ENCODE results near the gene PPP2R5C. TPM values are rescaled to one million over a fixed set of nuclear protein-coding genes. Genes with fewer than 3 reads are reported as not detected.

Gene PPP2R5C
- total and polyA plus RNA-seq, 12 donors, result 66.8 to 257 (median 222) TPM

- Histone ChIP-seq H3K36me3 (peaks cover 0 to 22% (median 0%) of the 10 kb centered on the region in 9 donors), H3K27ac (peak overlapping the region in 3 of 10 donors; percentile 6 to 26 (median 9)), H3K9me3 (no peaks in the 10 kb centered on the region), H3K27me3 (no peaks in the 10 kb centered on the region), H3K4me3 (no peak overlapping the region), H3K4me1 (peaks cover 5 to 96% (median 82%) of the 10 kb centered on the region in 9 donors)
- ATAC-seq, result no peak
- 38 to 40% methylated on average over 2 of the region's 2 CpGs for WGBS, 2 donors
- DNase-seq, result no peak
- intact Hi-C loops (cut with DNase I), result no loop called here
- no peak for TF ChIP-seq CTCF (IDR thresholded peaks at IDR 0.05)
Observed at GRCh38 chr14:101828046-101828445, 66.5 kb downstream of the PPP2R5C start.

DNA sequence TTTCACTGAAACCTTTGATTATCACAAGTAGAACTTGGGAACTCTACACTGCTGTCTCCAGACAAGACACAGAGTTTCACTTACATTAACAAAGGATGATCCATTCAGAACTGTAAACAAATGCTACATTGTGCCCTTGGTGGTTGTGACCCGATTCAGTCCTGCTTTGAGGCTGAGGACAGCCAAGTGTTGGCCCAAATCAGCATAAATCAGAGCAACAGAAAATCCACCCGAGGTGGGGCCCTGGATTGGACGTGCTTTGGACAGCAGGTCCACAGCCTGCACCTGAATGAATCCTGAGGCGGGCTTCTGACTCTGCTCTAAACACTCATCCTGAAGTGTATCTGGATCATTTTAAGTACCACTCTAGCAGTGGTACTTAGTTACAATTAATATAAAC lies 68.8 kb downstream of the PPP2R5C start:
- H3K4me1 ChIP-seq, result peaks cover 7 to 96% (median 85%) of the 10 kb centered on the region in 9 donors
- peak overlapping the region in 2 of 10 donors; percentile 20 to 36 for H3K27ac ChIP-seq

DNA sequence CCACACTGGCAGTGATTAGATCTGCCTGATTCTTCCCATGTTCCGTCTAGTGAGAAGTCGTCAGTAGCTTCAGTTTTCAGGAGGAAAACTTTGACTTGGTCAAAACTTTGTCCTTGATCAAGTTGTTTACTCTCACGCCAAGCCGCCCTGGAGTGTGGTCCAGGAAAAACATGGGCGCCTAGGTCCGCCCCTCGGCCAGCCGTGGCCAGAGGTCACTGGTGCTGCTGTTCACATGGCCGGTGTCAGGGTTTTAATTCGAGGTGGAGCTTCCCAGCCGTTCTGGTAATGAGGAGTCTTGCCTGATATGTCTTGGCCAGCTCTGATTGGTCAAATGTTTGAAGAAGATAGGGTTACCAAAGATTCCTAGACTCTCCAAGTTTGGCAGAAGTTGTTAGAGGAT lies 71.5 kb downstream of the PPP2R5C start:
- ATAC-seq, result no peak
- Histone ChIP-seq H3K36me3 (peaks cover 0 to 22% (median 0%) of the 10 kb centered on the region in 9 donors), H3K4me1 (peaks cover 16 to 100% (median 93%) of the 10 kb centered on the region in 9 donors), H3K9me3 (no peaks in the 10 kb centered on the region), H3K27me3 (no peaks in the 10 kb centered on the region), H3K4me3 (no peak overlapping the region), H3K27ac (no peak overlapping the region)
- intact Hi-C loops (cut with DNase I), result no loop called here
- no peak for DNase-seq
- 81 to 82% methylated on average over 11 of the region's 11 CpGs for WGBS, 2 donors
- TF ChIP-seq CTCF (IDR thresholded peaks at IDR 0.05), result no peak

More for the DNA sequence above, 68.8 kb downstream of the PPP2R5C start:
- Histone ChIP-seq H3K36me3 (peaks cover 0 to 22% (median 0%) of the 10 kb centered on the region in 9 donors), H3K4me3 (no peak overlapping the region), H3K9me3 (no peaks in the 10 kb centered on the region), H3K27me3 (no peaks in the 10 kb centered on the region)
- ATAC-seq (no peak), DNase-seq (no peak)
- 46 to 59% methylated on average over 4 of the region's 4 CpGs for WGBS, 2 donors
- no peak for TF ChIP-seq CTCF (IDR thresholded peaks at IDR 0.05)
- intact Hi-C loops (cut with DNase I), result no loop called here

- H3K4me3 ChIP-seq, result no peak overlapping the region
- peaks cover 0 to 18% (median 0%) of the 10 kb centered on the region in 9 donors for H3K36me3 ChIP-seq
- intact Hi-C loops (cut with DNase I), result no loop called here
- peaks cover 16 to 97% (median 89%) of the 10 kb centered on the region in 9 donors for H3K4me1 ChIP-seq
- H3K27ac ChIP-seq, result peak overlapping the region in 7 of 10 donors; percentile 16 to 85 (median 72)
- 67 to 83% methylated on average over 4 of the region's 4 CpGs for WGBS, 2 donors
- H3K27me3 ChIP-seq, result no peaks in the 10 kb centered on the region
- TF ChIP-seq CTCF (IDR thresholded peaks at IDR 0.05), result no peak
- DNase-seq (no peak), ATAC-seq (no peak)
- no peaks in the 10 kb centered on the region for H3K9me3 ChIP-seq
Observed at GRCh38 chr14:101834397-101834796, 72.9 kb downstream of the PPP2R5C start.

Data from heart right ventricle (tissue), 16 donors.